SK-N-MC (cell line): ENCODE measurements around the gene RPRD1B.

Source experiments
- DNase-seq: peaks from one replicate; pipeline ENCODE4 v3.0.0-alpha.2; 2011; ENCODE audit warnings: low read depth, low spot score
- H3K27ac ChIP-seq: fragments of 200-600 bp; sonication (generic); 2 replicates; pipeline ENCODE4 v1.5.1; 2016; ENCODE audit warnings: mixed run types
- H3K36me3 ChIP-seq: fragments of 200-600 bp; sonication (generic); 2 replicates; pipeline ENCODE4 v1.6.1; 2017; ENCODE audit warnings: antibody characterized with exemption, low read length, mixed read lengths; ENCODE audit not compliant: insufficient read depth
- H3K4me3 ChIP-seq: fragments of 200-600 bp; sonication (generic); 2 replicates; pipeline ENCODE4 v1.5.1; 2016
- H3K9ac ChIP-seq: fragments of 200-600 bp; sonication (generic); 2 replicates; pipeline ENCODE4 v1.8.0; 2017; ENCODE audit warnings: mixed run types, mixed read lengths; ENCODE audit not compliant: insufficient read length
- H3K9me3 ChIP-seq: fragments of 200-600 bp; sonication (generic); 2 replicates; pipeline ENCODE4 v1.6.1; 2017; ENCODE audit warnings: low read depth, mild to moderate bottlenecking, antibody characterized with exemption, low read length, moderate library complexity, mixed read lengths
- EZH2 ChIP-seq: fragments of 200-600 bp; sonication (generic); IDR thresholded peaks from one replicate; pipeline ENCODE4 v1.6.1; 2017; ENCODE audit warnings: antibody characterized with exemption
- FOXP2 ChIP-seq: optimal IDR thresholded peaks from 2 replicates; pipeline ENCODE3; 2011; ENCODE audit warnings: mild to moderate bottlenecking, moderate library complexity; ENCODE audit not compliant: insufficient read depth; ENCODE audit errors: extremely low read length, control extremely low read depth
- POLR2AphosphoS5 ChIP-seq: IDR thresholded peaks from 2 replicates; pipeline ENCODE4 v1.6.1; 2012; ENCODE audit warnings: mild to moderate bottlenecking, low read depth, low read length, borderline replicate concordance

The RPRD1B gene, protein sequence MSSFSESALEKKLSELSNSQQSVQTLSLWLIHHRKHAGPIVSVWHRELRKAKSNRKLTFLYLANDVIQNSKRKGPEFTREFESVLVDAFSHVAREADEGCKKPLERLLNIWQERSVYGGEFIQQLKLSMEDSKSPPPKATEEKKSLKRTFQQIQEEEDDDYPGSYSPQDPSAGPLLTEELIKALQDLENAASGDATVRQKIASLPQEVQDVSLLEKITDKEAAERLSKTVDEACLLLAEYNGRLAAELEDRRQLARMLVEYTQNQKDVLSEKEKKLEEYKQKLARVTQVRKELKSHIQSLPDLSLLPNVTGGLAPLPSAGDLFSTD

DNA sequence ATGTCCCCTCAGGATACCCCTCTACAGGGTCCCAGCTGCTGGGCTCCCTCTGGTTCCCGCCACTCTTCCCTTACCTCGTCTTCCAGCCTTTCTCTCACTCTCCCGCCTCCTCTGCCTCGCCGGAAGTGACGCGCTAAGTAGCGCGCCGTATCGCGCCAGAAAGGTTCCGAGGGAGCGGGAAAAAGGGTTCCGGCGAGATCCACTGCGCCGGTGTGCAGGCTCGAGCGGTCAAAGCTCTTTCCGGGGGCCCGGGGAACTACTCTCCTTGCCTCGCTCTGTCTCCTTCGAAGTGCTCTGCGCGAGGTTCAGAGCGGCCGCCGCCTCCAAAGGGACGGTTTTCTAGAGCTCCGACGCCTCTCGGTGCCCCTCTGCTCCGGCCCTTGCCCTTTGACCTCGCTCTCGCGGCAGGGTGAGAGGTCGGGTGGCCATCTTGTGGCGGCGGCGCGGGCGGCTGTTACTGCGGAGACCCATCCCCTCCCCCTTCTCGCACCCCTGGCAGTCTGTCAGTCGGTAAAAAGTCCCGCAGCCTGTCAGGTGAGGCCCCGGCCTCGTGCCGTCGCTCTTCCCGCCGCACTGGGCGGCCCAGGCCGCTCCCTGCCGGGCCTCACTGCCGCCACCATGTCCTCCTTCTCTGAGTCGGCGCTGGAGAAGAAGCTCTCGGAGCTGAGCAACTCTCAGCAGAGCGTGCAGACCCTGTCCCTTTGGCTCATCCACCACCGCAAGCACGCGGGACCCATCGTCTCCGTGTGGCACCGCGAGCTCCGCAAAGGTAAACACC is at the start of gene RPRD1B, which contains the start of gene TTI1:
TSS of gene RPRD1B (plus strand) at position 417 of the 778 bp plus-strand sequence. CDS start at position 619, 202 bp downstream.
TSS of gene TTI1 (minus strand) at position 127 of the 778 bp plus-strand sequence. CDS start 19,640 bp downstream, outside the sequence.
- Histone ChIP-seq H3K36me3 (peaks cover 73% of the 10 kb centered on the region), H3K9ac (peak within 1 kb of the TSS; percentile 98)
- TF ChIP-seq POLR2AphosphoS5 (peak; percentile 90), FOXP2 (peak; percentile 55), EZH2 (no peak)

DNA sequence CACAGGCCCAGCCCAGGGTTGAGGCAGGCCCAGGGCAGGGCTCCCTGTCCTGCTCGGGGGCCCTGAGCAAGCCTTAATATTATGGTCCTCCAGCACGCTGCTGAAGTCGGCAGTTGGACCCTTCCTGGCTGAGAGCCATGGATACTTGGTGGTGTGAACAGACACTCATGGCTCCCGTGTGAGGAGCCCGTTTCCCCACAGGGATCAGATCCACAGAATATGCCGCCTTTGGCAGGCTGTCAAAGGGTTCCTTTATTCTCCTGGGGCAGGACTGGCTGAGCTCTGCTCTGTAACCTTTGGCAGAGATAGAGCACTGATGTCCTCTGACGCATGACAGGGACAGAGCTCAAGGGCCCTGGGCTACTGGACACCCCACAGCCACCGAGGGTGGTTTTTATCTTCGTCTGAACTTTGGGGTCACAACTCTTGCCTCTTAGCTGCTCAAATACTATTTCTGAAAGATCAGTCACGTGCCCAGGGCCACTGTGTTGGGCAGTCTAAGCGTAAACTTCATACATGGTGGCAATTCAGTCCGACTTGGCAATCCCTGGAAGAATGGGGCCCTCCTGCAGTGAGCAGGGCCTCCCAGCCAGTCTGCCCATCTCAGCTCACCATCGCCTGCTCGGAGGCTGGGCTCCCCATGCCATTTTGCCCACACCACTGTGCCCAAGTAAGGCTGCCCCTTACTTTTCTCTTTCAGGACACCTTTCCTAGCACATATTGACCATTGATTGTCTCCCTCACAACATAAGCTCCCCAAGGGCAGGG is 49.3 kb upstream of the RPRD1B start:
- DNase-seq = no peak

More for the DNA sequence above, at the start of gene RPRD1B, which contains the start of gene TTI1:
- peak; percentile 55 for DNase-seq
- H3K9me3 ChIP-seq = no peaks in the 10 kb centered on the region
- H3K4me3 ChIP-seq = peak within 1 kb of the TSS; percentile 99
- peak within 1 kb of the TSS; percentile 91 for H3K27ac ChIP-seq

DNA sequence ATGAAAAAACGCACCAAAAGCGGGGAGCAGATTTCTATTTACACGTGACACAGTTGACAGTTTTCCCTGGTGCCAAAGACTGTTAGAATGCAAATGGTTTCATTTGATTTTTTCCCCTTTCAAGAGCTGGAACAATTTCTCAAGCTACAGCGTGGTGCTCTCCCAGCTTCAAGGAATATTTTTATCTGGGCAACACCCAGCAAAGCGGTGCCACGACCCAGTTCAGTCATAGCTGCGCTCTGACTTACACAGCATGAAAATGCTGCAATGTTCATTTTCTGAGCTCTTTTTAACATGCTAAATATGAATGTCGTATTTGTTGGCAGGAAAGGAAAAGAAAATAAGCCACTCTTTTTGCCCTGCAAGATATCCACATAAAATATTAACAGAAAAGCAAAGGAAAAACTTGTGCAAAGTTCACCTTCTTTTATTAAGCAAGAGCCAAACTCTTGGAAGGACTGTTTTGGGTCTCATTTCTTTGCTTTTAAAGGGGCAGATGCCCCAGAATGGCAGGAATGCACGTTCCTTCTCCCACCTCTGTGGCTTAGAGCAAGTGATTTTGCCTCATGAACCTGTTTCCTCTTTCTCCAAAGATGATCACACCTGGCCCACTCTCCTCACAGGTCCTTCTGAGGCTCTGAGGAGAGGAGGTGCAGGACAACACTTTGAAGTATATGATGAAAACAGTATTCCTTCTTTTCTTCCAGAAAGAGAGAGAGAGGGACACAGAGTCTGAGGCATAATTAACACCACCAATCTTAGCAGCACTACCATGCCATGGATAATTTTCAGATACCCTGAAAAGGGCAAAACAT is 47.3 kb upstream of the RPRD1B start:
- DNase-seq = no peak
- Histone ChIP-seq H3K9me3 (no peaks in the 10 kb centered on the region), H3K27ac (no peak overlapping the region), H3K9ac (no peak overlapping the region), H3K36me3 (peaks cover 38% of the 10 kb centered on the region), H3K4me3 (no peak overlapping the region)
- no peak for TF ChIP-seq FOXP2
- TF ChIP-seq EZH2 = no peak
- TF ChIP-seq POLR2AphosphoS5 = no peak

More for the DNA sequence above, 49.3 kb upstream of the RPRD1B start:
- no peak overlapping the region for H3K27ac ChIP-seq
- peaks cover 33% of the 10 kb centered on the region for H3K36me3 ChIP-seq
- no peak overlapping the region for H3K9ac ChIP-seq
- H3K4me3 ChIP-seq = no peak overlapping the region
- H3K9me3 ChIP-seq = no peaks in the 10 kb centered on the region
- TF ChIP-seq EZH2 (no peak), POLR2AphosphoS5 (no peak), FOXP2 (no peak)

DNA sequence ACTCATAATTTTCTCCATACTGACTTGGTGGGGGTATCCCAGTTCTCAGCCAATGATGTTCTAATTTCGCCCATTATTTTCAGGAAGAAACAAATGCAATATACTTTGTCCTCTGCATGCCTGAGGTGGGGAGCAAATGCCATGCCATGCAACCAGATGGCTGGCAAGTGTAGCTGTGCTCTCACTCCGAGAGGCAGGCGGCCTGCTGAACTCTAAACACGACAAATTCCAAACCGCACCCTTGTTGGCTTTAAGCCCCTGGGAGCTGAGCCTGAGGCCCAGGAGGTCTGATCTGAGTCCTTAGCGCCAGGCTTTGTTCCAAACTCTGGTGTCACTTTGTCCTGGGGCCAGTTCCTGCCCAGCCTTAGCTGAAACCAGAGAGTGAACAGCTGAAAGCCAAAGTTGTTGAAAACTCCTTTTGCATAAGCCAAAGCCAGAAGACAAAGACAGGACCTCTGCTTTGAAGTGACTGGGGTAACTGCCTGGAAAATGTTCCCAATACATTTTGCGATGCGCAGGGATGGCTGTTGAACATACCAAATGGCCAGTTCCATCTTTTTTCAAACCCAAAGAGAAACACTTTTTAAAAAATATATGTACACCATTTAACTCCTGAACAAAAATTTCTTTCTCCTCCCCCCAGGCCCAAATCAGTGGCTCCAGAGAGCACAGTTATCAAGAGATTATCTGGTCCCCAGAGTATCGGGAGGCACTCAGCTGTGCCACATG is 46.5 kb upstream of the RPRD1B start:
- Histone ChIP-seq H3K4me3 (no peak overlapping the region), H3K27ac (no peak overlapping the region; the same call in 1 of the 2 replicates), H3K9me3 (no peaks in the 10 kb centered on the region), H3K9ac (no peak overlapping the region), H3K36me3 (peaks cover 46% of the 10 kb centered on the region)
- TF ChIP-seq FOXP2 = no peak
- TF ChIP-seq POLR2AphosphoS5 = no peak
- TF ChIP-seq EZH2 = no peak
- no peak for DNase-seq

DNA sequence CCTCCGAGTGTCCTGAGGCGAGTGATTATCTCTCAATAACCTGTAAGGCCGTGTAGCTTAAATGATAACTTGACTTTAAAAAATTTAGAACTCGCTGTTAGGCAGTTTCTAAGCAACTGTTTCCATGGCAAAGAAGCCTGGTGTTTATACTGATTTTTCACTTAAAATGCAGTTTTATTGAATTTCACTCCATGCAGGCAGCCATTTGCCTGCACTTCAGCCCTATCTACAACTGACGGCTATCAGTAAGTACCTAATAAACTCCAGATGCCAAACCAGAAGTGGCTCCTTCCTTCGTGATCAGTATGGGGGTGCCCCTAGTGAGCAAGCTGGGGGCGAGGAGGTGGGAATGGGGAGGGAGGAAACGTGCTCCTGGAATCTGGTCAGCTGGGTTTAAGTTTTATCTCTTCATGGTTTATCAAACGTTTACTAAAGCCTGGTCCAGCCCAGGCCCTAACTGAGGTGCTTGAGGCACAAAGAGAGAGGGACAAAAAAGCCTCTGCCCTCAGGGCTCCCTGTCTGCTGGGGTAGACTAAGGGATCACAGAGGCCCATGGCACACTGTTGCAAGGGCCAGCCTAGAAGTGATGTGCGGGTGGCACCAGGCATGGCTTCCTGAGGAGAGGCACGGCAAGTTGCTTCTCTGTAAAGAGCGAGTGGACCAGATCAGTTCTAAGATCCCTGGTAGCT is 45.8 kb upstream of the RPRD1B start:
- Histone ChIP-seq H3K36me3 (peaks cover 46% of the 10 kb centered on the region), H3K9me3 (no peaks in the 10 kb centered on the region), H3K9ac (no peak overlapping the region), H3K27ac (no peak overlapping the region), H3K4me3 (no peak overlapping the region)
- no peak for DNase-seq
- no peak for TF ChIP-seq FOXP2
- no peak for TF ChIP-seq POLR2AphosphoS5
- no peak for TF ChIP-seq EZH2

DNA sequence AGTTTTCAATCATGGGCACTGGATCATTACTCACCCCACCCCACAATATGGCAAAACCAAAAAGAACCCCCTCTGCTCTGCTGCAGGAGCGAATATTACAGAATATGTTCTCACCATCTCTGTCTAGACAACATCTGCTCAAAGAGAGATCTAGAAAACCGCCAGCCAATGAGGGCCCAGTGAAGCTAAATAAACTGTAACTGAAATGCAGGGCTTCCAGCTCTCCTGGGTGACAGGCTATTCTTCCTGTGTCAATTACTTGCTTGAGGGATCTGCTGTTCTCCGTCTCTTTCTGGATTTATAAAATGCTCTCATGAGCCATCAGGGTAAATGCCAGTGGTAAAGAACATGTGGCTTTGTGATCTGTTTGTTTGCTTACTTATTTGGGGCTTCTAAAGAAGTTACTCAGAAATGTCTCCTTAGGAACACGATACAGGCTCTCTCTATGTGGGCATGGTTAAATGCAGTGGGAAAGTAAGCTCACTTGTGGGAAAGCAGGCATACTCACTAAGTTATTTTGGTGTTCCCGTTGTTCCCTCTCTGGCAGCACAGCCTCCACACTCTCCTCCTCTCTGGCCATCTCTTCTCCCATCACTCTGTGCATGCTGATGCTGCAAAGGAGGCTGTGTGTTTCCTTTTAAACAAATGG is 45.1 kb upstream of the RPRD1B start:
- TF ChIP-seq FOXP2 = no peak
- TF ChIP-seq POLR2AphosphoS5 = no peak
- TF ChIP-seq EZH2 = no peak
- Histone ChIP-seq H3K27ac (no peak overlapping the region), H3K36me3 (peaks cover 39% of the 10 kb centered on the region), H3K4me3 (no peak overlapping the region), H3K9ac (no peak overlapping the region), H3K9me3 (no peaks in the 10 kb centered on the region)
- no peak for DNase-seq
